Activated naive CD4-positive, alpha-beta T cell treated with anti-CD3 and anti-CD28 coated beads, Interleukin-2, amount 10 ng/mL, durations not matched to agents 7 days and 5 days (primary cell): ENCODE measurements around the gene ZBTB17.

Experiments
- CTCF ChIA-PET: fragments of 350-600 bp; sonication (Branson Sonifier 250); formaldehyde crosslinking; loops from one replicate; lab custom pipeline; 2021; ENCODE audit warnings: antibody characterized with exemption; lab: Charles Lee
- DNase-seq: peaks from one replicate; pipeline ENCODE4 v3.0.0-alpha.2; 2020
- H3K27ac Mint-ChIP-seq: one replicate; pipeline ENCODE4 v1.8.0; 2021; ENCODE audit warnings: mild to moderate bottlenecking, moderate library complexity, mixed read lengths
- H3K27me3 Mint-ChIP-seq: one replicate; pipeline ENCODE4 v1.8.0; 2021; ENCODE audit warnings: mild to moderate bottlenecking, mixed read lengths
- H3K36me3 Mint-ChIP-seq: one replicate; pipeline ENCODE4 v1.8.0; 2021; ENCODE audit warnings: mixed read lengths
- H3K4me1 Mint-ChIP-seq: one replicate; pipeline ENCODE4 v1.8.0; 2021; ENCODE audit warnings: mixed read lengths
- H3K4me3 Mint-ChIP-seq: one replicate; pipeline ENCODE4 v1.8.0; 2021; ENCODE audit warnings: mild to moderate bottlenecking, moderate library complexity, mixed read lengths
- H3K9me3 Mint-ChIP-seq: one replicate; pipeline ENCODE4 v1.8.0; 2021; ENCODE audit warnings: mixed read lengths

The ZBTB17 gene

GRCh38 chr1:15941044-15941840 is 34.7 kb downstream of the ZBTB17 start:
- Mint-ChIP-seq H3K27me3 (no peaks in the 10 kb centered on the region), H3K27ac (no peak overlapping the region), H3K36me3 (peaks cover 35% of the 10 kb centered on the region), H3K9me3 (no peaks in the 10 kb centered on the region), H3K4me1 (peaks cover 5% of the 10 kb centered on the region), H3K4me3 (no peak overlapping the region)
- CTCF ChIA-PET: no interaction called here
- DNase-seq: no peak

GRCh38 chr1:15940110-15941043 is 35.5 kb downstream of the ZBTB17 start:
- Mint-ChIP-seq H3K4me3 (no peak overlapping the region), H3K27ac (peak overlapping the region; percentile 30), H3K9me3 (no peaks in the 10 kb centered on the region), H3K27me3 (no peaks in the 10 kb centered on the region), H3K36me3 (peaks cover 40% of the 10 kb centered on the region), H3K4me1 (peaks cover 5% of the 10 kb centered on the region)
- CTCF ChIA-PET: no interaction called here
- no peak for DNase-seq

- Mint-ChIP-seq H3K9me3 (no peaks in the 10 kb centered on the region), H3K27me3 (no peaks in the 10 kb centered on the region), H3K4me3 (no peak overlapping the region), H3K4me1 (peaks cover 5% of the 10 kb centered on the region), H3K36me3 (peaks cover 48% of the 10 kb centered on the region), H3K27ac (no peak overlapping the region)
- DNase-seq: no peak
- CTCF ChIA-PET: no interaction called here
Observed at GRCh38 chr1:15939181-15940109, 36.5 kb downstream of the ZBTB17 start.

GRCh38 chr1:15938628-15939161 is 37.2 kb downstream of the ZBTB17 start:
- no peak for DNase-seq
- Mint-ChIP-seq H3K36me3 (peaks cover 54% of the 10 kb centered on the region), H3K27ac (no peak overlapping the region), H3K27me3 (no peaks in the 10 kb centered on the region), H3K9me3 (no peaks in the 10 kb centered on the region), H3K4me3 (no peak overlapping the region), H3K4me1 (peaks cover 5% of the 10 kb centered on the region)
- CTCF ChIA-PET: interaction anchor here (1.1 kb wide), 1 partner anchor 147 kb away, joined by 3 read pairs; no protein-coding TSS in a partner anchor

- H3K27me3 Mint-ChIP-seq: no peaks in the 10 kb centered on the region
- no peak for DNase-seq
- no peak overlapping the region for H3K4me3 Mint-ChIP-seq
- peaks cover 63% of the 10 kb centered on the region for H3K36me3 Mint-ChIP-seq
- CTCF ChIA-PET: interaction anchor here (1.1 kb wide), 1 partner anchor 146 kb away, joined by 3 read pairs; no protein-coding TSS in a partner anchor
- peaks cover 5% of the 10 kb centered on the region for H3K4me1 Mint-ChIP-seq
- H3K9me3 Mint-ChIP-seq: no peaks in the 10 kb centered on the region
- peak overlapping the region; percentile 69 for H3K27ac Mint-ChIP-seq
Observed at GRCh38 chr1:15937706-15938168, 38.2 kb downstream of the ZBTB17 start.

- Mint-ChIP-seq H3K4me1 (peaks cover 5% of the 10 kb centered on the region), H3K4me3 (no peak overlapping the region), H3K36me3 (peaks cover 69% of the 10 kb centered on the region), H3K9me3 (no peaks in the 10 kb centered on the region), H3K27me3 (no peaks in the 10 kb centered on the region), H3K27ac (peak overlapping the region; percentile 69)
- CTCF ChIA-PET: no interaction called here
- DNase-seq: no peak
Observed at GRCh38 chr1:15937146-15937545, 38.8 kb downstream of the ZBTB17 start.

- peaks cover 80% of the 10 kb centered on the region for H3K36me3 Mint-ChIP-seq
- no peak overlapping the region for H3K27ac Mint-ChIP-seq
- no peaks in the 10 kb centered on the region for H3K27me3 Mint-ChIP-seq
- no peak for DNase-seq
- peaks cover 5% of the 10 kb centered on the region for H3K4me1 Mint-ChIP-seq
- H3K9me3 Mint-ChIP-seq: no peaks in the 10 kb centered on the region
- CTCF ChIA-PET: no interaction called here
- H3K4me3 Mint-ChIP-seq: no peak overlapping the region
Observed at GRCh38 chr1:15936025-15936424, 39.9 kb downstream of the ZBTB17 start.

- CTCF ChIA-PET: no interaction called here
- Mint-ChIP-seq H3K36me3 (peaks cover 81% of the 10 kb centered on the region), H3K4me3 (no peak overlapping the region), H3K27ac (no peak overlapping the region), H3K27me3 (no peaks in the 10 kb centered on the region), H3K9me3 (no peaks in the 10 kb centered on the region), H3K4me1 (peaks cover 5% of the 10 kb centered on the region)
- no peak for DNase-seq
Observed at GRCh38 chr1:15935056-15935950, 40.6 kb downstream of the ZBTB17 start.

- Mint-ChIP-seq H3K27ac (no peak overlapping the region), H3K36me3 (peaks cover 84% of the 10 kb centered on the region), H3K27me3 (no peaks in the 10 kb centered on the region), H3K4me1 (peaks cover 5% of the 10 kb centered on the region), H3K4me3 (no peak overlapping the region), H3K9me3 (no peaks in the 10 kb centered on the region)
- CTCF ChIA-PET: no interaction called here
- no peak for DNase-seq
Observed at GRCh38 chr1:15934211-15935055, 41.5 kb downstream of the ZBTB17 start.

GRCh38 chr1:15933684-15934083 is 42.2 kb downstream of the ZBTB17 start:
- H3K27me3 Mint-ChIP-seq: no peaks in the 10 kb centered on the region
- CTCF ChIA-PET: no interaction called here
- H3K9me3 Mint-ChIP-seq: no peaks in the 10 kb centered on the region
- H3K4me3 Mint-ChIP-seq: no peak overlapping the region
- no peak for DNase-seq
- peaks cover 5% of the 10 kb centered on the region for H3K4me1 Mint-ChIP-seq
- H3K27ac Mint-ChIP-seq: no peak overlapping the region
- H3K36me3 Mint-ChIP-seq: peaks cover 85% of the 10 kb centered on the region

- Mint-ChIP-seq H3K4me1 (peaks cover 4% of the 10 kb centered on the region), H3K27ac (no peak overlapping the region), H3K27me3 (no peaks in the 10 kb centered on the region), H3K4me3 (no peak overlapping the region), H3K36me3 (peaks cover 86% of the 10 kb centered on the region), H3K9me3 (no peaks in the 10 kb centered on the region)
- no peak for DNase-seq
- CTCF ChIA-PET: no interaction called here
Observed at GRCh38 chr1:15932612-15933011, 43.3 kb downstream of the ZBTB17 start.

- no peaks in the 10 kb centered on the region for H3K4me1 Mint-ChIP-seq
- no peaks in the 10 kb centered on the region for H3K27me3 Mint-ChIP-seq
- H3K27ac Mint-ChIP-seq: no peak overlapping the region
- H3K9me3 Mint-ChIP-seq: no peaks in the 10 kb centered on the region
- no peak for DNase-seq
- CTCF ChIA-PET: no interaction called here
- no peak overlapping the region for H3K4me3 Mint-ChIP-seq
- peaks cover 81% of the 10 kb centered on the region for H3K36me3 Mint-ChIP-seq
Observed at GRCh38 chr1:15931884-15932283, 44.0 kb downstream of the ZBTB17 start.
